Suprapubic skin (tissue), 4 donors: ENCODE results near the gene MAPK11. TPM values are rescaled to one million over a fixed set of nuclear protein-coding genes. Genes with fewer than 3 reads are reported as not detected.
A peak's percentile ranks its signal among the peaks of the same experiment; 100 is the strongest.

Source experiments
- DNase-seq, 2 donors: peaks; one replicate each; pipeline ENCODE4 v3.0.0-alpha.2; 2019; ENCODE audit warnings: low spot score in 2 of 2
- H3K27ac ChIP-seq: fragments of 200-600 bp; sonication (generic); one replicate; pipeline ENCODE4 v1.5.1; 2019
- H3K27me3 ChIP-seq: fragments of 200-600 bp; sonication (generic); one replicate; pipeline ENCODE4 v1.5.1; 2019
- H3K36me3 ChIP-seq: fragments of 200-600 bp; sonication (generic); one replicate; pipeline ENCODE4 v1.5.1; 2019
- H3K4me1 ChIP-seq: fragments of 200-600 bp; sonication (generic); one replicate; pipeline ENCODE4 v1.5.1; 2019
- H3K4me3 ChIP-seq: fragments of 200-600 bp; sonication (generic); one replicate; pipeline ENCODE4 v1.5.1; 2019; ENCODE audit warnings: mild to moderate bottlenecking
- H3K9me3 ChIP-seq: fragments of 200-600 bp; sonication (generic); one replicate; pipeline ENCODE4 v1.5.1; 2019
- EP300 ChIP-seq: sonication (generic); formaldehyde crosslinking; IDR thresholded peaks from one replicate; pipeline ENCODE4 v1.6.1; 2017; ENCODE audit warnings: antibody characterized with exemption
- POLR2A ChIP-seq, 2 donors: fragments of 450-650 bp; IDR thresholded peaks; one replicate each; pipeline ENCODE4 v1.6.1; 2017; ENCODE audit warnings: antibody characterized with exemption in 2 of 2, mild to moderate bottlenecking in 2 of 2, moderate library complexity in 2 of 2
- POLR2AphosphoS5 ChIP-seq, 3 donors: sonication (generic); formaldehyde crosslinking; IDR thresholded peaks; one replicate each; pipeline ENCODE4 v1.6.1; 2017; ENCODE audit warnings: antibody characterized with exemption in 3 of 3
- WGBS: methylation state at CpG from one replicate; pipeline ENCODE4 v1.1.5; 2018; 5-methylcytosine and 5-hydroxymethylcytosine counted together
- total RNA-seq, 4 donors: library from RNA; depleted of rRNA; stranded (reverse); fragments of >200 nt; gene quantifications; one replicate each; pipeline ENCODE4 v1.1.0, GENCODE V29; 2016
- TF ChIP-seq, protein P1 (sequence below), 2 donors: fragments of 200-600 bp in 1 of 2; fragments of 450-650 bp in 1 of 2; sonication (generic) in 1 of 2; IDR thresholded peaks; one replicate each; pipeline ENCODE4 v1.5.1; 2016 to 2019; ENCODE audit warnings: antibody characterized with exemption in 2 of 2, mild to moderate bottlenecking in 1 of 2, moderate library complexity in 1 of 2

MAPK11 gene
- total RNA-seq, 4 donors from 2014 or later, result 3.8 to 5.8 (median 4.5) TPM

DNA sequence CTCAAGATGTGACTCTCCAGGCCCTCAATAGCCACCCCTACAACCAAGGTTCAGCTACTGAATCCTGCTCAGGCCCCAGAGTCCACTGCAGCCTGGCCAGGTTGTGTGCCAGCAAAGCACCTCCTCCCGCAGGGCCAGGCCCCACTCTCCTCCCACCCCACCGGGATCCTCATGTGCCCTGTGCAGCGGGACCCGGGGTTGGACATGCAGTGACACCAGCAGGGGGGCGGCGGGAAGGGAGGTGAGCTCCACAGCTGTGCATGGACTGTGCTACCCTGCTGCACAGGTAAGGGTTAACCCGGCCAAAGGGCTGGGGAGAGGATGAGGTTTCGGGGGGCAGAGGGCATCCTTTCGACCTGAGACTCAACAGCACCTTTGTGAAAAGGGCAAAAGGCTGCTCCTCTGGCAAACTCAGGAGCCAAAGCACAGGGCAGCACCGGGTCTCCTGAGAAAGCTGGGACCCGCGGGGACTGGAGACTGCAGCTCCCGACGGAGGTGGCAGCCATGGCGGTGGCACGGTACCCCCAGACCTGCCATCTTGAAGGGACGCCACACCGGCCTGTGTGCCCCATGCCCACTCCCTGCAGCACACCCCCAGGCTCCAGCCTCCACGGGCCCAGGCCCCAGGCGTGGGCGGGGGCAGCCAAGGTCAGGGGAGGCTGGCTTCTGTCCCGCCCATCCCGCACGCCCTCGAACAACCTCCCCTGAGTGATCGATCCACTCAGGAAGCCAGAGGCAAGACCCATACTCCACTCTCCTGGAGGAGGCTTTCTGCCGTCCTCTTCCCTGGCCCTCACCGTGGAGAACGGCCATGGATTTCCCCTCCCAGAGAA is 26.7 kb upstream of the MAPK11 start:
- TF ChIP-seq, protein P1, sequence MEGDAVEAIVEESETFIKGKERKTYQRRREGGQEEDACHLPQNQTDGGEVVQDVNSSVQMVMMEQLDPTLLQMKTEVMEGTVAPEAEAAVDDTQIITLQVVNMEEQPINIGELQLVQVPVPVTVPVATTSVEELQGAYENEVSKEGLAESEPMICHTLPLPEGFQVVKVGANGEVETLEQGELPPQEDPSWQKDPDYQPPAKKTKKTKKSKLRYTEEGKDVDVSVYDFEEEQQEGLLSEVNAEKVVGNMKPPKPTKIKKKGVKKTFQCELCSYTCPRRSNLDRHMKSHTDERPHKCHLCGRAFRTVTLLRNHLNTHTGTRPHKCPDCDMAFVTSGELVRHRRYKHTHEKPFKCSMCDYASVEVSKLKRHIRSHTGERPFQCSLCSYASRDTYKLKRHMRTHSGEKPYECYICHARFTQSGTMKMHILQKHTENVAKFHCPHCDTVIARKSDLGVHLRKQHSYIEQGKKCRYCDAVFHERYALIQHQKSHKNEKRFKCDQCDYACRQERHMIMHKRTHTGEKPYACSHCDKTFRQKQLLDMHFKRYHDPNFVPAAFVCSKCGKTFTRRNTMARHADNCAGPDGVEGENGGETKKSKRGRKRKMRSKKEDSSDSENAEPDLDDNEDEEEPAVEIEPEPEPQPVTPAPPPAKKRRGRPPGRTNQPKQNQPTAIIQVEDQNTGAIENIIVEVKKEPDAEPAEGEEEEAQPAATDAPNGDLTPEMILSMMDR (IDR thresholded peaks at IDR 0.05), result no peak
- TF ChIP-seq EP300 (no peak), POLR2AphosphoS5 (IDR thresholded peaks at IDR 0.05) (no peak), POLR2A (IDR thresholded peaks at IDR 0.05) (no peak)
- Histone ChIP-seq H3K27ac (no peak overlapping the region), H3K4me1 (peaks cover 80% of the 10 kb centered on the region), H3K4me3 (no peak overlapping the region), H3K9me3 (no peaks in the 10 kb centered on the region), H3K36me3 (no peaks in the 10 kb centered on the region), H3K27me3 (no peaks in the 10 kb centered on the region)
- 50% methylated on average over 20 of the region's 29 CpGs for WGBS
- DNase-seq, result no peak

DNA sequence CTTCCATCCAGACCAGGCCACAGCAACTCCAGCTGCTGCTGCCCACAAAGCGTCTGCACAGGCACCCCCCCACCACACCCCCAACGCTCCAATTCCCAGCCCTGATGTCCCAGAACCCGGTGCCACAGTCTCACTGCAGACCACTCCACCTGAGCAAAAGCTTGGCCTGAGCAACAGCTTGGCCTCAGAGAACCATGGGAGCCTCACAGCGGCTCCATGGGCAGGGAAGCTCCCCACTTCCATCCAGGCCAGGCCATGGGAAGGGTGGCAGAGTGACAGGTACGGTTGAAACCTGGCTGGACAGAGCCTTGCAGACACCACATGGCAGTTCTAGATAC is 24.1 kb upstream of the MAPK11 start:
- Histone ChIP-seq H3K9me3 (no peaks in the 10 kb centered on the region), H3K4me3 (peak overlapping the region; percentile 30), H3K4me1 (peaks cover 54% of the 10 kb centered on the region), H3K36me3 (peaks cover 21% of the 10 kb centered on the region), H3K27me3 (no peaks in the 10 kb centered on the region), H3K27ac (peak overlapping the region; percentile 84)
- WGBS, result 51% methylated on average over 5 of the region's 5 CpGs
- no peak for DNase-seq
- TF ChIP-seq POLR2AphosphoS5 (IDR thresholded peaks at IDR 0.05) (no peak), POLR2A (IDR thresholded peaks at IDR 0.05) (no peak), EP300 (no peak)
- TF ChIP-seq, protein P1 (IDR thresholded peaks at IDR 0.05), result no peak

DNA sequence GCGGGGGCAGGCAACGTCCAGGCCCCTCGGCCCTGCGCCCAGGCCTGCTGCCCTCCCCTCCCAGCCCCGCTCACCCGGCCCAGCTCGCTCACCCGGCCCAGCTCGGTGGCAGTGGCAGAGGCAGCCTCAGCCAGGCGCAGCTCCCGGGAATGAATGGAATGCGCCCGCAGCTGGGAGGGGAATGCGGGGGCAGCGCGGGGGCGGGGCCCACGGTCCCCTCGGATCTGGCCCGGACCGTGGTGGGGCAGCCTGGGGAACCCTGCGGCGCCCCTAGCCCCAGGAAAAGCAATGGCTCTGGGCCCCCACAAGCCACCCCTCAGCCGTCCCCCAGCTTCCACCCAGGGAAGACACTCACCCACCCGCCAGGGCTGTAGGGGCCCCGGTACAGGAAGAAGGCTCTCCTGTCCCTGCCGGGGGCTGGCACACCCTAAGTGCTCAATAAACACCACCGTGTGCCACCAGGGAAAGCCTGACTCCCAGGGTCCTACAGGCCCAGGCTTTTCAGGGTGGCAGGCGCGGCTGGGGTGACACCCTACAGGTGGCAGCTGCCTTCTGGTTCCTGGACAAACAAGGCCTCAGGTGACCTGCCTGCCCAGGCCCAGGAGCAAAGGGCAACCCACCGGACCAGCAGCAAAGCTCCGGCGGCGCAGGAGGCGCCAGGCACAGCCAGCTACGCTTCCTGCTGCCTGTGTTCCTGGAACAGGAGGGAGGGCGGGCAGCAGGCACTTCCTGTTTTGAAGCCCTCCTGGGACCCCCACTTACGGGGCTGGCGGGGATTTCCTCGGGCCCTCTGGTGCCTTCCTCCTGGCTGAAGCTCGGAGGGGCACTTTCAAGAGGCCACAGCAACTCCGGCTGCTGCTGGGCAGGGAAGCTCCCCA is 23.5 kb upstream of the MAPK11 start:
- no peaks in the 10 kb centered on the region for H3K9me3 ChIP-seq
- H3K27ac ChIP-seq, result peak overlapping the region; percentile 84
- peak overlapping the region; percentile 30 for H3K4me3 ChIP-seq
- H3K36me3 ChIP-seq, result peaks cover 27% of the 10 kb centered on the region
- H3K27me3 ChIP-seq, result no peaks in the 10 kb centered on the region
- no peak for DNase-seq
- H3K4me1 ChIP-seq, result peaks cover 48% of the 10 kb centered on the region
- TF ChIP-seq POLR2AphosphoS5 (IDR thresholded peaks at IDR 0.05), result peak in 1 of 3 donors; percentile 19
- no peak for TF ChIP-seq POLR2A (IDR thresholded peaks at IDR 0.05)
- 23% methylated on average over 4 of the region's 42 CpGs for WGBS

DNA sequence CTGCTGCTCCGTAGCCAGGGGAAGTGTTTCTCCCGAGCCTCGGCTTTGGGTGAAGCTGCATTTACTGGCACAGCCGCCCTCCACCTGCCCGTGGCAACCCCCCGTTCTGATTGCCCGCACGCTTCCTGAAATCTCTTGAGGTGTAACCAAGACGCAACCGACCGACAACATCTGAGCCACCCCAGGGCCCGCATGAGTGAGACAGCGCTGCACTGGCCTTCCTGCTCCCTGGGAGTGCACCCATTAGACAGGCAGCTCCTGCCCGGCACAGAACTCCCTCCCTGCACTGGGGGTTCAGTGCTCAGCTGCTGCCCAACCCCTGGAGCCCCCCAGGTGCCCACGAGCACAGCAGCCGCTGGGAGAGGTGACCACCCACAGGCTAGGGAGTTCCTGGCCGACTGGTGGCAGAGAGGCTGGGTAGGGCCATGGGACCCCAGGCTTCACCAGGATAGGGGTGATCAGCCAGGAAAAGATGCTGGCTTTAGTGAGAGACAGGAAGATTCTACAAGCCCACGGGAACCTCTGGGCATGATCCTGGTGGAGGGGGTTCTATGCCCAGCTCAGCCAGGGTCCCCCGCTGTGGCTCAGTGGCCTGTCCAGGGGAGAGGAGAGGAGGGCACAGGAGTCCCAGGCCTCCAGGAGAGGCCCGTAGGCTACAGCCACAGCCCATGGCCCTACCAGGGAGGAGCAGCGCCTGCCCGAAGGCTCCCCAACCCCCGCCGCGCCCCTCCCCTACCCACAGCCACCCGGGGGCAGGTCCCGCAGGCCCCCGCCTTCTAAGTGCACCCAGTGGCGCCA is 22.7 kb upstream of the MAPK11 start:
- peaks cover 36% of the 10 kb centered on the region for H3K36me3 ChIP-seq
- H3K9me3 ChIP-seq, result no peaks in the 10 kb centered on the region
- H3K4me3 ChIP-seq, result peak overlapping the region; percentile 30
- WGBS, result 54% methylated on average over 10 of the region's 29 CpGs
- DNase-seq, result no peak
- H3K4me1 ChIP-seq, result peaks cover 40% of the 10 kb centered on the region
- H3K27me3 ChIP-seq, result no peaks in the 10 kb centered on the region
- TF ChIP-seq EP300 (no peak), POLR2A (IDR thresholded peaks at IDR 0.05) (no peak), POLR2AphosphoS5 (IDR thresholded peaks at IDR 0.05) (no peak)
- TF ChIP-seq, protein P1 (IDR thresholded peaks at IDR 0.05), result no peak
- H3K27ac ChIP-seq, result peak overlapping the region; percentile 84

DNA sequence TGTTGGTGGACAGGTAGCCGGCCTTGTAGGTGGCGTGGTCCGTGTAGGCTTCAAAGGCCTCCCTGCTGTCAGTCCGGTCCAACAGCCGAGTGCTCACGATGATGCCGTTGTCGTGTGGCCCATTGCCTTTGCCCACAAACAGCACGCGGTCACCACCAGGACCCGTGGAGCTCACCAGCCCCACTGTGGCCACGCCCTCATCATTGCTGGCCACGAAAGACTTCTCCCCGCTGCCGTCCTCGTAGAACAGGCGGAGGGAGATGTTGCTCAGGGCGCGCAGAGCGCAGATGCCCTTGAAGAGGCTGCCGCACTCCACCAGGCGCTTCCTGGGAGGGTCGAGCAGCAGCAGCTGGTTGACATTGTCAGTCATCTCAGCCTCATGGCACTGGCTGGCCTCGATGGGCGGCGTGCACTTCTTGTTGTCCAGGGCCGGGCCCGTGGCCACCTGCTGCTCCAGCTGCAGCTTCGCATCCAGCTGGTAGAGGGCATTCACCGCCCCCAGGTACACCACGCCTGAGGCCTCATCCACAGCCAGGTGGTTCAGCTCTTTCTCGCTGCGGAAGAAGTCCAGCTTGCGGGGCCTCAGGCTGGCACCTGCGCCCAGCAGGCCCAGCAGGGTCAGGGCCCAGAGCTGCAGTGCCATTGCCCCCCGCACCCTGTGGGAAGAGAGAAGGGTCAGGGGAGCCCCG is 19.9 kb upstream of the MAPK11 start:
- Histone ChIP-seq H3K27ac (no peak overlapping the region), H3K4me3 (no peak overlapping the region), H3K9me3 (no peaks in the 10 kb centered on the region), H3K36me3 (peaks cover 59% of the 10 kb centered on the region), H3K27me3 (no peaks in the 10 kb centered on the region), H3K4me1 (peaks cover 26% of the 10 kb centered on the region)
- TF ChIP-seq POLR2AphosphoS5 (IDR thresholded peaks at IDR 0.05), result no peak
- no peak for TF ChIP-seq POLR2A (IDR thresholded peaks at IDR 0.05)
- no peak for TF ChIP-seq EP300
- TF ChIP-seq, protein P1 (IDR thresholded peaks at IDR 0.05), result no peak
- DNase-seq, result no peak
- 93% methylated on average over 16 of the region's 37 CpGs for whole genome bisulfite sequencing
